ENCODE measurements around the gene PARD3B.

Gene PARD3B

DNA sequence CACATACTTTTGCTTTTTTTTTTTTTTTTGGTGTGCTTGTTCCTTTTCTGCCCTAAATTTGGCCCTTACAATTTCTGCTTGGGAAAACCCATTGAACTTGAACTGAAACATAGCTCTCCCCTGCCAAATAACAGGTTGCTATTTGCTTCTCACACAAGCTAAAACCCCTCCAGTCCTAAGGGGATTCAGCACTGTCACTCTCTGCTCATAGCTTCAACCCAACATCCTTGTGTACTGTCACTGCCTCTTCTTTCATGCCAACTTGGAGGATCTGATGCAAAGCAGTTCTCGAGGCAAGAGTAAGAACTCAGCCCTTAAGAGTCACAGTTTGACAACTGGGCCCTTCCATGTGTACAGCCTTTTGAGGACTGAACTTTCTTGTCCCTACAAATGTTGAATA lies 1106.4 kb downstream of the PARD3B start:
- H3K4me3 ChIP-seq (replicated peaks; ENCODE audit: low read depth, low read length), result no peak overlapping the region
- TF ChIP-seq, protein P1, sequence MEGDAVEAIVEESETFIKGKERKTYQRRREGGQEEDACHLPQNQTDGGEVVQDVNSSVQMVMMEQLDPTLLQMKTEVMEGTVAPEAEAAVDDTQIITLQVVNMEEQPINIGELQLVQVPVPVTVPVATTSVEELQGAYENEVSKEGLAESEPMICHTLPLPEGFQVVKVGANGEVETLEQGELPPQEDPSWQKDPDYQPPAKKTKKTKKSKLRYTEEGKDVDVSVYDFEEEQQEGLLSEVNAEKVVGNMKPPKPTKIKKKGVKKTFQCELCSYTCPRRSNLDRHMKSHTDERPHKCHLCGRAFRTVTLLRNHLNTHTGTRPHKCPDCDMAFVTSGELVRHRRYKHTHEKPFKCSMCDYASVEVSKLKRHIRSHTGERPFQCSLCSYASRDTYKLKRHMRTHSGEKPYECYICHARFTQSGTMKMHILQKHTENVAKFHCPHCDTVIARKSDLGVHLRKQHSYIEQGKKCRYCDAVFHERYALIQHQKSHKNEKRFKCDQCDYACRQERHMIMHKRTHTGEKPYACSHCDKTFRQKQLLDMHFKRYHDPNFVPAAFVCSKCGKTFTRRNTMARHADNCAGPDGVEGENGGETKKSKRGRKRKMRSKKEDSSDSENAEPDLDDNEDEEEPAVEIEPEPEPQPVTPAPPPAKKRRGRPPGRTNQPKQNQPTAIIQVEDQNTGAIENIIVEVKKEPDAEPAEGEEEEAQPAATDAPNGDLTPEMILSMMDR (IDR thresholded peaks at IDR 0.05; ENCODE audit: low read length, missing control alignments), result no peak
- no peak for DNase-seq (ENCODE audit: low read depth)

DNA sequence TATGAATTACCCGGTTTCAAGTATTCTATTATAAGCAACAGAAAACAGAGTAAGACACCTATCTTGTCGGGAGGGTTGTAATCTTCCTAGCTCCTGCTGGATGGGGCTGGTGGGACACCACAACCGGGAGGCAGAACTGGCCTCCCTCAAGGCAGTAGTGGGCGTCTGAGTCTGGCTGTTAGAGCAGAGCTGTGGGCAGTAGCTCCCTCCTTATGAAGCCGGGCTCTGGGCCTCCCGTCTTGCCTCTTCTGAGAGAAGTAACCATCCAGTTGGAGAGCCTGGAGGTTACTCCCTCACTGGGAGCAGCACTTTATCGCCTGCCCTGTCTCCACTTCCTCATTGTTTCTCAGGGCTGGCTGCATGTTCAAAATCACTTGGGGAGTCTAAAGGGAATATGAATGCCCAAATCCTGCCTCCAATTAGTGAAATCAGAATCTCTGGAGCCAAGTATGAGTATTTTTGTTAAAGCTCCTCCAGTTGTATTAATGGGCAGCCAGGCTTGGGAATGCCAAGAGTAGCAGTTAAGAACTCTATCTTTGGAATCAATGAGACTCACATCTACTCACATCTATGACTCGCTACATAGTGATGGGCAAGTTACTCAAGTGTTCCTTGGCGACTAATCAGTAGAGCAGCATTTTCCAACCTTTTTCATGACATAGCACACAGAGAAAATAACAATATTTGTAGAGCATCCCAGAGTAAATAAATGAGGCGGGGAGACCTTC lies 1109.8 kb downstream of the PARD3B start:
- TF ChIP-seq, protein P1 (IDR thresholded peaks at IDR 0.05; ENCODE audit: low read length, missing control alignments), result no peak
- no peak overlapping the region for H3K4me3 ChIP-seq (replicated peaks; ENCODE audit: low read depth, low read length)
- DNase-seq (ENCODE audit: low read depth), result peak; percentile 45

DNA sequence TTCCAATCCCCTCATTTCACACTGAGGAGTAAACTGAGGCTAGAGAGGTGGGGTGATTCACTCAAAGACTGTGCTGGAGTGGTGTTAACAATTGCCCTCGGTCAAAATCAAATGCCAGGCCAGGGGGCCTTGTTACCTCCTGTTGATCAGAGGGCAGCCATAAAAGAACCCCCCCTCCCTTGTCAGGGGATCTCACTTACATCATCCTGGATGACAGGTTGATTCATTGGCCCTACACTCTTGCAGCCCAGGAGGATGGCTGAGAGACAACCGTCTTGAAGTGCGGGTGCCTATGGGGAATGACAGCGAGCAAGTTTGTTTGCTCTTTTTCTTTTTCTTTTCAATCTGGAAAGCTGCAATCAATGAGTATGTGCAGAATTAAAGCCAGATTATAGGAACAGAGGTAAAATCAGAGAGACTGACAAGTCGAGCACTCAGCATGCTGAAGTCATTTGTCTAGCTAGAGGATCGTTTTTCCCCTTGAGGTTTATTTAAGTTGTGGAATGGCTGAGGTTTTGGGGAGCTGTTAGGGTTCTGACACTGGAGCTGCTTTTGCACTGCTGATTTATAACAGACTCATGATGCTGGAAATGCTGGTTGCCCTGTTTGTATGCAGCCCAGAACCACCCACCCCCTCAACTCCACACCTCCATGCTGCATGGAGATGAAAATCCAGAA lies 1110.6 kb downstream of the PARD3B start:
- no peak overlapping the region for H3K4me3 ChIP-seq (replicated peaks; ENCODE audit: low read depth, low read length)
- DNase-seq (ENCODE audit: low read depth), result no peak
- TF ChIP-seq, protein P1 (IDR thresholded peaks at IDR 0.05; ENCODE audit: low read length, missing control alignments), result no peak

DNA sequence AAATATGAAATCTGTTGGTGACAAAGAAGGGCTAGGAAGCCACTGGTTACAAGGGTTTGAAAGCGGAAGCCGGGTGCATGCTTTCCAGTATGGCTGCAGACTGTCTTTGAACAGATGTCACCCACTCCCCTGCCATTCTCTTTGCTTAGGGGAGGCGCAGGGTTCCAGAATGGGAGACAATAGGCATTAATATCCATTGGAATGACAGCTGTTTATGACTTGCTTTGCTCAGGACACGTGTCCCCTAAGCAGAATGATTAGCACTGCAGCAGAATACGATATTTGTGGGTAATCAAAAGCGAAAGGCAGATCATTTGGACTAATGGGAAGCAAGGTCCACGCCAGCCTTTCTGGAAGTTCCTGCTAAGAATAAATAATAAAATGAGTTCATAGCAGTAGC lies 1111.2 kb downstream of the PARD3B start:
- TF ChIP-seq, protein P1 (IDR thresholded peaks at IDR 0.05; ENCODE audit: low read length, missing control alignments), result no peak
- DNase-seq (ENCODE audit: low read depth), result no peak

DNA sequence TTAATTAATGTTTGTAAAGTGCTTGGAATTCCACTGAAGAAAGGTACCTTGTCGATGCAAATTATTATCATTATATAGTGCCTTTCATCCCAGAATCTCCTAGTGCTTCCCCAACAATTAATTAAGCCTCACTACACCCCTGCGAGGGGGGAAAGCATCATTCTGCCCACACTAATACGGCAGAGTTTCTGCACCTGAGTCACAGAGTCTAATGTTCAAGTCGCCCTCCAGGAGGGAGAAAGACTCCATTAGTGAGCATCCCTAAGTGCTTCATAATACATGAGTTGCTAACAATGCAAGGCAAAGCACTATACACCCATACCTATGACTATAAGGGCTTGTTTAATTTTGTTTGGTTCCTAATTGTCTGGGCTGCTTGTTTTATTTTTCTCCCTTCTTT lies 1111.7 kb downstream of the PARD3B start:
- TF ChIP-seq, protein P1 (IDR thresholded peaks at IDR 0.05; ENCODE audit: low read length, missing control alignments), result no peak
- no peak for DNase-seq (ENCODE audit: low read depth)
- H3K4me3 ChIP-seq (replicated peaks; ENCODE audit: low read depth, low read length), result no peak overlapping the region

More for the DNA sequence above, 1111.2 kb downstream of the PARD3B start:
- no peak overlapping the region for H3K4me3 ChIP-seq (replicated peaks; ENCODE audit: low read depth, low read length)

DNA sequence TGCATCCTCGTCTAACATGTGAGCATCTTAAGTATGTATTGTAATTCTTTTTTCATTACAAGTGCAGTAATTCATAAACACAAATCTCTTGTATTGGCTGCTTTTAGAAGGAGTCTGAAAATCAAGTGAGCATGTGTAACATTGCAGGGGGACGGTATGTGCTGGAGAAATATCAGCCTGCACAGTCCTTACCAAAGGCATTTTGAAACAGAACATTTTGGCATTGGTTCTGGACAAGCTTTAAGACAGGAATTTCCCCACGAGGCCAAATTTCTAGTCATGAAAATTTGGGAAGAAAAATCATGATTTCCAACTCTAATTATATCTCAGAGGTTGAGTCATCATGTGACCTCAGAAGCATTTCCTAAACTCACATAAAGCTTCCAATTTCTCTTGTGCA lies 1112.3 kb downstream of the PARD3B start:
- H3K4me3 ChIP-seq (replicated peaks; ENCODE audit: low read depth, low read length), result no peak overlapping the region
- peak; percentile 81 for DNase-seq (ENCODE audit: low read depth)
- TF ChIP-seq, protein P1 (IDR thresholded peaks at IDR 0.05; ENCODE audit: low read length, missing control alignments), result no peak

Measured in fibroblast of pulmonary artery (primary cell).